SK-N-MC (cell line): ENCODE results near the gene NUB1.

Experiments used
- EZH2 ChIP-seq: fragments of 200-600 bp; sonication (generic); IDR thresholded peaks from one replicate; pipeline ENCODE4 v1.6.1; 2017; ENCODE audit warnings: antibody characterized with exemption
- POLR2AphosphoS5 ChIP-seq: IDR thresholded peaks from 2 replicates; pipeline ENCODE4 v1.6.1; 2012; ENCODE audit warnings: mild to moderate bottlenecking, low read depth, low read length, borderline replicate concordance

- TF ChIP-seq EZH2 (no peak), POLR2AphosphoS5 (no peak)
These were observed 19.8 kb downstream of the NUB1 start for GRCh38 chr7:151361193-151361959.
